Common myeloid progenitor, CD34-positive (primary cell): ENCODE data around the gene IRF3.

Experiments
- CTCF ChIA-PET: fragments of 350-600 bp; sonication (Branson Sonifier 250); formaldehyde crosslinking; loops from one replicate; lab custom pipeline; 2021; ENCODE audit warnings: antibody characterized with exemption; lab: Charles Lee
- POLR2A ChIA-PET: fragments of 350-600 bp; sonication (Branson Sonifier 250); formaldehyde crosslinking; loops from one replicate; lab custom pipeline; 2021; ENCODE audit warnings: antibody characterized with exemption; lab: Charles Lee
- DNase-seq, 3 donors: peaks; one replicate each; pipeline versions ENCODE4 v3.0.0 to v3.0.0-alpha.2; 2013
- H3K27ac ChIP-seq, 2 experiments: 1 replicate in 1 of 2; 2 replicates in 1 of 2; pipeline ENCODE4 v1.7.0; 2013; ENCODE audit warnings: inconsistent platforms in 2 of 2, low read length in 2 of 2, mild to moderate bottlenecking in 2 of 2, low read depth in 1 of 2, moderate library complexity in 1 of 2; ENCODE audit not compliant: severe bottlenecking in 2 of 2, insufficient read depth in 1 of 2, poor library complexity in 1 of 2
- H3K27me3 ChIP-seq, 5 experiments: replicated peaks in 2 of 5; 1 replicate in 3 of 5; 2 replicates in 2 of 5; pipeline versions ENCODE4 v1.6.1 to v1.7.0; 2013; ENCODE audit warnings: low read length in 4 of 5, mild to moderate bottlenecking in 2 of 5, moderate library complexity in 2 of 5, inconsistent platforms in 1 of 5; ENCODE audit not compliant: insufficient read depth in 5 of 5, control insufficient read depth in 4 of 5
- H3K36me3 ChIP-seq, 4 experiments: 1 replicate in 2 of 4; 2 replicates in 2 of 4; pipeline versions ENCODE4 v1.6.1 to v1.7.0; 2013; ENCODE audit warnings: low read length in 3 of 4, control low read depth in 1 of 4, mild to moderate bottlenecking in 1 of 4; ENCODE audit not compliant: control insufficient read depth in 4 of 4, insufficient read depth in 4 of 4
- H3K4me1 ChIP-seq, 4 experiments: 1 replicate in 3 of 4; 2 replicates in 1 of 4; pipeline versions ENCODE4 v1.6.1 to v1.7.1; 2013; ENCODE audit warnings: low read length in 3 of 4, mild to moderate bottlenecking in 3 of 4, control low read depth in 1 of 4, inconsistent platforms in 1 of 4, moderate library complexity in 1 of 4; ENCODE audit not compliant: control insufficient read depth in 4 of 4, insufficient read depth in 4 of 4; ENCODE audit errors: control extremely low read depth in 1 of 4
- H3K4me3 ChIP-seq, 7 experiments: 1 replicate in 4 of 7; 2 replicates in 3 of 7; pipeline versions ENCODE4 v1.5.1 to v1.7.0; 2013; ENCODE audit warnings: mild to moderate bottlenecking in 7 of 7, low read length in 6 of 7, moderate library complexity in 6 of 7, inconsistent platforms in 2 of 7, low read depth in 2 of 7, control low read depth in 1 of 7; ENCODE audit not compliant: insufficient read depth in 4 of 7, control insufficient read depth in 1 of 7; ENCODE audit errors: extremely low read depth in 1 of 7
- H3K9me3 ChIP-seq, 5 experiments: 1 replicate in 4 of 5; 2 replicates in 1 of 5; pipeline versions ENCODE4 v1.6.1 to v1.7.1; 2013; ENCODE audit warnings: low read length in 4 of 5, mild to moderate bottlenecking in 2 of 5, inconsistent platforms in 1 of 5, low read depth in 1 of 5, moderate library complexity in 1 of 5; ENCODE audit not compliant: control insufficient read depth in 4 of 5, insufficient read depth in 2 of 5; ENCODE audit errors: control extremely low read depth in 1 of 5
- WGBS: methylation state at CpG from one replicate; pipeline ENCODE4 v1.1.5; 2013; ENCODE audit not compliant: insufficient coverage; 5-methylcytosine and 5-hydroxymethylcytosine counted together

The IRF3 gene

GRCh38 chr19:49691243-49692146 lies 25.8 kb upstream of the IRF3 start:
- Histone ChIP-seq H3K9me3 (no peaks in the 10 kb centered on the region), H3K27ac (no peak overlapping the region), H3K4me1 (peaks cover 0 to 48% (median 29%) of the 10 kb centered on the region in 4 experiments), H3K4me3 (peak overlapping the region in 3 of 7 experiments; percentile 13 to 59 (median 32)), H3K27me3 (peaks cover 0 to 38% (median 23%) of the 10 kb centered on the region in 5 experiments), H3K36me3 (peaks cover 0 to 29% (median 11%) of the 10 kb centered on the region in 4 experiments)
- POLR2A ChIA-PET, result interaction anchor here (1.4 kb wide), 1 partner anchor 15 kb away, joined by 3 read pairs; no protein-coding TSS in a partner anchor
- WGBS, result 4% methylated on average over 22 of the region's 39 CpGs
- CTCF ChIA-PET, result interaction anchor here (0.9 to 1.3 kb wide), 2 partner anchors 10 to 21 kb away, joined by 3 read pairs; no protein-coding TSS in a partner anchor
- peak; percentile 26 to 52 (median 41) for DNase-seq

DNA sequence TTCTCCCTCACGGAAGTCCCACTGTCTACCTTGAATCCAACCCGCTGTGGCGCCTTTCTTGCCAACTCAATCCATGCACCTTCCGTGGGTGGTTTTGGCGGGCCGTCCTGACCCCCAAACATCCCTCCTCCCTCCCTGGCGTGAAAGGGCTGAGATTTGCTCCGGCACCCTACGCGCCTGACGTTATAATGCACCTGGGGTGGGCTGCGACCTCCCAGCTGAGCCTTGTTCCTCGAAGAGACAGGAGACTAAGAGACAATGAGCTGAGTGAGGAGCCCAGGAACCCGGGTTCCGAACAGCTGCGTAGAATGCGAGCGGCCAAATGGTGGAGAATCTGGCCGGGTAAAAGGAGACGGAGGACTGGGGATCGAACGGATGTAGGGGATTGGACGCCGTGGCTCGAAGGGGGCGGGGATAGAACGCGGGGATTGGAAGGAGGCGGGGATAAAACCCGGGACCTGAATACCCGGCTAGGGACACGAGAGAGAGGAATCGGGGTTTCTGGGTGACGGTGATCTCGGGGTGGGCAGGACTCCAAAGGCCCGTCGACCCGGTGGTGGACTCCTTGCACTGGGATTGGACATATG lies 25.1 kb upstream of the IRF3 start, which contains the start of gene CPT1C:
Gene CPT1C, plus strand, starts transcription at position 461 of the 587 bp plus-strand sequence. CDS start 1,137 bp downstream, outside the sequence.
- 8% methylated on average over 26 of the region's 38 CpGs for WGBS

GRCh38 chr19:49690079-49690655 lies 24.5 kb upstream of the IRF3 start:
- 40% methylated on average over 39 of the region's 39 CpGs for WGBS
- H3K4me1 ChIP-seq, result peaks cover 0 to 48% (median 29%) of the 10 kb centered on the region in 4 experiments
- no peak for DNase-seq
- no peak overlapping the region for H3K27ac ChIP-seq
- H3K27me3 ChIP-seq, result peaks cover 0 to 38% (median 23%) of the 10 kb centered on the region in 5 experiments
- ChIA-PET CTCF (interaction anchor here (0.5 to 2.5 kb wide), 6 partner anchors 9 to 76 kb away, joined by 3 to 8 read pairs (median 4); partner anchors contain the start of gene AP2A1), POLR2A (interaction anchor here (1.4 kb wide), 2 partner anchors 13 to 14 kb away, joined by 3 to 4 read pairs; partner anchors contain the start of gene PRMT1)
- H3K4me3 ChIP-seq, result peak overlapping the region in 4 of 7 experiments; percentile 3 to 59 (median 22)
- no peaks in the 10 kb centered on the region for H3K9me3 ChIP-seq
- H3K36me3 ChIP-seq, result peaks cover 0 to 42% (median 18%) of the 10 kb centered on the region in 4 experiments

More for the DNA sequence above, 25.1 kb upstream of the IRF3 start, which contains the start of gene CPT1C:
- POLR2A ChIA-PET, result interaction anchor here (1.4 kb wide), 1 partner anchor 14 kb away, joined by 3 read pairs; no protein-coding TSS in a partner anchor
- Histone ChIP-seq H3K36me3 (peaks cover 0 to 37% (median 15%) of the 10 kb centered on the region in 4 experiments), H3K4me1 (peaks cover 0 to 48% (median 29%) of the 10 kb centered on the region in 4 experiments), H3K4me3 (peak within 1 kb of the TSS in 4 of 7 experiments; percentile 3 to 59 (median 22)), H3K27me3 (peaks cover 0 to 38% (median 23%) of the 10 kb centered on the region in 5 experiments), H3K9me3 (no peaks in the 10 kb centered on the region), H3K27ac (no peak within 1 kb of the TSS)
- DNase-seq, result peak in 1 of 3 donors; percentile 46
- CTCF ChIA-PET, result interaction anchor here (0.5 to 2.5 kb wide), 7 partner anchors 9 to 76 kb away, joined by 3 to 8 read pairs (median 3); partner anchors contain the start of gene AP2A1

DNA sequence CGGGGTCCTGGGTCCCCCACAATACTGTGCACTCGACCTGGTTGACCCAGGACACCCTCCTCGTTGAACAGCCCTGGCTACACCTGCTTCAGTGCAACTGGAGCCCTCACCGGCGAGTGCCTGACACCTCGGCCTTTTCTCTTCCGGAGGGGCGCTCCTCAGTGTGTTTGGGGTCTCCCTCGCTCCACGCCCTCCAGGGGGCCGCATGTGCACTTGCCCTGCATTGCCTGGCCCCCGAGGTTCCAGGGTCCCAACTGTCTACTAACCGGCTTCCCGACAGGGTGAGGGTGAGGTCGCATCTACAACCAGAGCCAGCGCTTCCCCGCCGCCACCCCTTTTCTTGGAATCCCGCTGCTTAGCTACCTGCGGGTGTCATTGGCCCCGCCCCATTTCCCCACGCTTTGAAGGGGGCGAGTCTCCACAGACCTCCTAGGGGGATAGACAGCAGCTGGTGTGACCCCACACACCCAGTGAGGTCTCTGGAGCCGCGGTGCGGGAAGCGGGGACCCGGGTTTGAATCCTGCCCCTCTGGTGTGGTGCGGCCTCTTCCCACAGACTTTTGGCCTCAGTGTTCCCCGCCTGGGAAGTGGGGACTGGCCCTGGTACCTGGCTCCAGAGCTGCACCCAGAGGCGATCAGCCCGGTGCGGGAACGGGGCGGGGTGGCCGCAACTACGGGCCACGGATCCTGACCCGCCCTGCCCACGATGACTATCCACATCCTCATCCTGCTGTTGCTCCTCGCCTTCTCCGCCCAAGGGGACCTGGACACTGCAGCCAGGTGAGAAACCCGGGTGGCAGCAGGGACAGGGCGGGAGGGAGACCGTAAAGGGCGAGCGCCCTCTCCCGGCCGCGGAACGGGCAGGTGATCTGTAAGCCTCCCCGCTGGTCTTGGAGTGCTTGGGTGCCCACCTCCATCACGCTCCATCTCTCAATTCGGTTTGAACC lies 23.7 kb upstream of the IRF3 start, which contains the start of gene ADM5:
Gene ADM5, plus strand, starts transcription at position 462 of the 946 bp plus-strand sequence. Its CDS starts 244 bp downstream, at position 706.
- 55% methylated on average over 50 of the region's 54 CpGs for WGBS
- peaks cover 0 to 48% (median 29%) of the 10 kb centered on the region in 4 experiments for H3K4me1 ChIP-seq
- no peaks in the 10 kb centered on the region for H3K9me3 ChIP-seq
- DNase-seq, result peak in 2 of 3 donors; percentile 44 to 47
- ChIA-PET CTCF (interaction anchor here (1.2 to 2.5 kb wide), 6 partner anchors 9 to 122 kb away, joined by 3 to 8 read pairs (median 4); partner anchors contain the start of gene AP2A1), POLR2A (interaction anchor here (1.4 kb wide), 1 partner anchor 13 kb away, joined by 4 read pairs; the partner anchor contains the start of gene PRMT1)
- peak within 1 kb of the TSS in 4 of 7 experiments; percentile 3 to 32 (median 7) for H3K4me3 ChIP-seq
- H3K27ac ChIP-seq, result no peak within 1 kb of the TSS
- H3K27me3 ChIP-seq, result peaks cover 0 to 38% (median 23%) of the 10 kb centered on the region in 5 experiments
- peaks cover 2 to 50% (median 24%) of the 10 kb centered on the region in 4 experiments for H3K36me3 ChIP-seq

- DNase-seq, result no peak
- Histone ChIP-seq H3K4me3 (no peak overlapping the region), H3K9me3 (no peaks in the 10 kb centered on the region), H3K27me3 (peaks cover 0 to 38% (median 23%) of the 10 kb centered on the region in 5 experiments), H3K27ac (no peak overlapping the region), H3K4me1 (peaks cover 0 to 48% (median 29%) of the 10 kb centered on the region in 4 experiments), H3K36me3 (peaks cover 2 to 58% (median 31%) of the 10 kb centered on the region in 4 experiments)
- ChIA-PET CTCF (interaction anchor here (1.2 to 2.5 kb wide), 5 partner anchors 8 to 123 kb away, joined by 3 to 8 read pairs (median 4); partner anchors contain the start of gene AP2A1), POLR2A (interaction anchor here (0.9 to 1.4 kb wide), 2 partner anchors 12 to 181 kb away, joined by 3 to 4 read pairs; partner anchors contain the start of gene PRMT1)
- WGBS, result 78% methylated on average over 6 of the region's 12 CpGs
These were observed 23.0 kb upstream of the IRF3 start for GRCh38 chr19:49688531-49689132.
